SW 1271 (cell line): ENCODE data around the gene SAMD8.
A peak's percentile ranks its signal among the peaks of the same experiment; 100 is the strongest.

Experiments
- DNase-seq, 2 experiments: peaks; one replicate each; lab custom pipeline; 2025; lab: John Stamatoyannopoulos, UW

The SAMD8 gene

DNA sequence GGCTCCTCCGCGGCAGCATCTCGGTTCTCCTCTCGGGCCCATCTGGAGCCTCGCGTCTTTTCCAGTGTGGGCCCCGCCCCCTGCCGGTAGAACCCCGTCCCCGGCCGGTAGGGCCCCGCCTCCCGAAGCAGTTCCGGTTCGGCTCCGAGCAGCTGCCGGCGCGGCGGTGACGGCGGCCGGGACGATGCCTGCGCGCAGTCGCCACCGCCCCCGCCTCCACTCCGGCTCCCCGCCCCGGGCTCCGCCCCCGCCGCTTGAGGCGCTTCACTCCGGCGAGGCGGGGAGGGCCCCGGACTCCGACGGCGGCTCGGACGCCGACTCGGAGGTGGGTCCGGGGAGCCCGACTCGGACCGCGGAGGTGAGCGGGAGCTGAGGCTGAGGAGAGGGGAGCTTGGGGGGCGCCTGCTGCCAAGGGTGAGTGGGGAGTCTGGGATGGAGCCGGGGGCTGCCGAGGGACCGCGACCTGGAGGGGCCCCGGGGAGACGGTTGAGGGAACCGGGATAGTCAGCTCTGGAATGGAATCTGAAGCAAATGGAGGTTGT is at the start of gene SAMD8:
TSS of gene SAMD8 (plus strand) at position 292 of the 542 bp plus-strand sequence. CDS start 38,873 bp downstream, outside the sequence.
- peak; percentile 80 to 85 for DNase-seq

DNA sequence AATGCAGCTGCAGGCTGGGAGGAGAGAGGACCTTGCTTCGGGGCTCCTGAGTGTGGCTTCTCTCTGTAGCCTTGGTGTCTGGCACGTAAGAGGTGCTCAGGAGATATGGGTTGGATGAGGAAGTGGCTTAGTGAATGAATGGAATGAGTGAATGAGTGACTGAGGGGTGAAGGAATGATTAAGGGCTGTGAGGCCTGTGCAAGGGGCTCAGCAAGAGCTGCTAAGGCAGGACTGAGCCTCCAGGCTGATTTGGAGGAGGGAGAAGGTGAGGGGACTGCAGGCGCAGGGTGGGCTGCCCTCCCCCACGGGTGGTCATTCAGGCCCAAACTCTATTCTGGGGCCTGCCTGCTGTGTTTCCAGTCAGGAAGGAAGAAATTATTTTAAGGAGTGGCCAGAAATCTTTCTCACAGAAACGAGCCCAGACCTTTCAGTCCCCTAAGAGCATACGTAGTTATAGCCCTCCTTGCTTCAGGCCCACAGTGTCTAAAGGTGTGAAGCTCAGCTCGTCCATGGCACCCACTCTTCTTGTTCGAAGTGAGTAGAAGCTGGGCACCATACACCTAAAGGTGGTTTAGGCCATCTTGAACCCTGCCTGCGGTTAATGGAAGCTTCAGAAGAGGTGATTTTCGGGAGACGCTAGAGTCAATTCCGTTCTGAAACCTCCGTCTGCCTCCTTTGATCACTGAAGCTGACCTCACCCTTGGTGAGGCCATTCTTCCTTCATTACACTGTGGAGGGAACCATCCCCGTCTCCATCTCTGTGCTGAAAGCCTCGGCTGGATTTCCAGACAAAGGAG is 49.5 kb upstream of the SAMD8 start:
- no peak for DNase-seq

DNA sequence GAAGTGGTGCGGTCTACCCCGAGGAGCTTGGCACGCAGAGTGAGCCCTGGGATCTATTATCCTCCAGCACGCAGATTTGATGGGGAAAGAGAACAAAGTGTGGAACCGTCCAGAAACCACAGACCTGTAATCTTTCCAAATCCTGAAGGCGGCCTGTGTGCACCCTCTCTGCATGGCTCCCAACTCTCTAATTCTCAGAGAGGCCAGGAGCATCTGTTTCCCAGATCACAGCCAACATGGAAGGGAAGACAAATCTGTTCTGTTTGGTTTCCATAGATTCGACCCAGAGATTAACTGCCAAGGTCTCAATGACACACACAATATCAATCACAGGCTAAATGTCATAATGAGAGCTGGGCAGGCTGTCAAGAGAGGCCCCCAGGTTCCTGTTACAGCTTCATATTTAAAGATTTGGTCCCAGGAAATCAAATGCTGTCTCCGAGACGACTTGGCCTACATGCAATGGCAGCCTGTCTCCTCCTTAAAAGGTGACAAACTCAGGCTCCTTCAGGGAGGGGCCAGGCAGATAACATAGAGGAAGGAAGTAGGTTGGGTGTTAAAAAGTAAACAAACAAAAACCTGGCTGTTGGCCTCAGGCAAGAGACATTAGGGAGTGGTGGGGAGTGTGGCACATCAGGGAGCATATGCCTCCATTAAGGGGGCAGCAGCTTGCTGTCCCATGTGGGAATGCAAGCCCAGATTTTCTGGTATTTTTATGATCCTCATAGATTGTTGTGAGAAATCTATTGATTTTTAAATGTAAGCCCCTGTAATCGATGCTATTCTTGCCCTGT is 48.8 kb upstream of the SAMD8 start:
- DNase-seq, result no peak

DNA sequence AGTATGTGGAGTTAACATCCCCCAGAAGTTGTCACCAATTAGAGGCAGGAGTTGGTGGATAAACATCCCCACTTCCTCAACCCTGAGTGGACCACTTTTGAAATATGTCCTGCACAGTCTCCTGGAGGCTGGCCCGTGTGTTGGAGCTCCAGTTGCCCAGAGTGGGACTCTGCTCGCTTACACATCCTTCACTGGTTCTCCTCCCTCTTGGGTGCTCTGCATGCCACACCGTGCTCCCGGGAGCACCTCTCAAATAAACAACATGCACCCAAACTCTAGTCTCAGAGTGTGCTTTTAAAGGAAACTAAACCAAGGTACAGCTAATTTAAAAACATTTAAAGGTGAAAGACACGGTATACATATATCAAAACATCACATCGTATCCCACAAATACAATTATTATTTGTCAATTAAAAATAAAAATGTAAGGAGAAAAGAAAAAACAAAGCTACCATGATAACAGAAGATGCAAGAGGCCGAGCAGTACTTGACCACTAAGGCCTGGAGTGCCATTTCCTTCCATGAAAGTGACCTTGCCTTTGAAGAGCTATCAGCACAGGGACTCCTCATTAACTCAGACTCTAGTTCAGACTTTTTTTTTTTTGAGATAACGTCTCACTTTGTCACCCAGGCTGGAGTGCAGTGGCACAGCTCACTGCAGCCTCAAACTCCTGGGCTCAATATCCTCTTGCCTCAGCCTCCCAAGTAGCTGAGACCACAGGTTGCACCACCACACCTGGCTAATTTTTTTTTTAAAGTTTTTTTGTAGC is 47.8 kb upstream of the SAMD8 start:
- no peak for DNase-seq

DNA sequence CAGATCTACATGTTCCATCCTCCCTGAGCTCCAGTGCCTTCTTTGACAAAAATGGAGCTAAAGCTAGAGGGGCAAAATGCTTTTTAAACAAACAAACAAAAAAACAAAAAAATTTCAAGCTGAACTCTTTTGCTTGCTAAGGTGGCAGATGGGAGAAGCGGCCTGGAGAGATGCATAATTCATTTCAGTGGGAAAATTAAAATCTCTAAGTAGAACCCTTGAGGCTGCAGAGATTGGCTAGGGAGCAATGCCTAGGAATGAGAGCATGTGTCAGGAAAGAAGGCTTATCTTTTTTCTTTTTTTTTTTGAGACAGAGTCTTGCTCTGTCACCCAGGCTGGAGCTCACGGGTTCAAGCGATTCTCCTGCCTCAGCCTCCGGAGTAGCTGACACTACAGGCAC is 46.4 kb upstream of the SAMD8 start:
- DNase-seq, result no peak

DNA sequence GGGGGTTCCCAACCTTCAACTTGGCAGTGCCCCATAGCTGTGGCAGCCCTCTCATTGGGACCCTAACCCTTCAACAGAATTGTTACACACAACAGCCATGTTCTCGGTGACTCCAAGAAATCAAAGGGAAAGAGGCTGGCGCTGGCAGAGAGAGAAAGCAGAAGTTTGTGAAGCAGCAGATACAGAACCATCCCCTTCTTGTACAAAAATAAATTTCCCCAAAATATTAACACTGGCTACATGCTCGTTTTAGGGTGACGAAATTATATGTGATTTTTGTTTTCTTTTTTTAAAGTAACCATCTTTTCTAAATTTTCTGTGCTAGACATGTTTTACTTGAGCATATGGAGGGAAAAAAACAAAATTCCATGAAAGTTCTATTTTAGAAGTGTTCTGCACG is 45.2 kb upstream of the SAMD8 start:
- DNase-seq, result no peak

DNA sequence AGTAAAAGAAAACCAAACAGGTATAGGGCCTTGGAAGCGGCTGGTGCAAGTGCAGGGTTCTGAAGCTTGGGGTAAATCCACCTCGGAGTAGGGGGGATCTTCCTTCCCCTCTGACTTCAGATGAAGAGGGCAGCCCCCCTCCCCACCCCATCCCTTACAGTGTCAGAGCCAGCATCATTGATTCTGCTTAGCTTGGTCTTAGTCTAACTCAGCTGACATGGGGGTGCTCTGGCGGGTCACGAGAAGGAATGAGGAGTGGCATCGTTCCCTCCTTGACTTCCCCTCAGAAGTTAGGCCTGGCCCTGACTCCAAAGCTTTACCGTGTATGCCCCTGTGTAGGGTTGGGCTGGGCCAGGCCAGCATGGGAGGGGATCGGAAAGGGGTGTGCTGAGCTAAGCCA is 44.2 kb upstream of the SAMD8 start:
- no peak for DNase-seq

DNA sequence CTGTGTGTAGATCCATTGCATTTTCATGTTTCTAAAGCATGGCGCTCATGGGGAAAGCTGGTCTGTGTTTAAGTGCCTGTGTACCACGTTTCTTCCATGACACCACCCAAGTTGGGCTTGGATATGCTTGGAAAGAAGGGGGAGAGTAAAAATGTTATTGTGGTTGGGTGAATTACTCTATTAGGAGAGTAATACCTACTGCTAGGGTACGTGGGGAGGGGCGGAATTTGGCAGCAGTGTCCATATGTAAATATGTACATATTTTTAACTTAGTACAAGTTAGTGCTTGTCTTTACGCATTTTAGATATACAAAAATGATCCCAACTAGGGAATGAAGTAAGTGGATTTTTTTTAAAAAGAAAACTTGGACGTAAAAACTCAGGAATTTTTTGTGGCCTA is 42.9 kb upstream of the SAMD8 start:
- no peak for DNase-seq

DNA sequence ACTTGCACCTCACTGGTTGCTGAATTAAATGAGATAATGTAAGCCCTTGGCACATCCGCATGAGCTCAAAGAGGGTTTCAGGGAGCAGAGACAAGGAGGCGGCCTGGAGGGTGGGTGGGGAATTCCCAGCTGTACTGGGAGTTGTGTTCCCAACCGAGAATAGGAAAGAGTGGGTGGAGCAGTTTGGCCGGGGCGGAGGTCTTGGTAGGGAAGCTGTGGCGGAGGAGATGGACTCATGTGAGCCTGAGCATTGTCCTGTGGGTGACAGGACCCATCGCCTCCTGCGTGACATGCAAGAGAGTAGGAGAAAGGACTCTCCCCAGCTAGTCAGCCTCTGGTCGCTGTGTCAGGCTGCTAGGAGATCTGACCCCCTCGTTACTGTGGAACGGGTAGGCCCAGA is 41.0 kb upstream of the SAMD8 start:
- DNase-seq, result no peak

DNA sequence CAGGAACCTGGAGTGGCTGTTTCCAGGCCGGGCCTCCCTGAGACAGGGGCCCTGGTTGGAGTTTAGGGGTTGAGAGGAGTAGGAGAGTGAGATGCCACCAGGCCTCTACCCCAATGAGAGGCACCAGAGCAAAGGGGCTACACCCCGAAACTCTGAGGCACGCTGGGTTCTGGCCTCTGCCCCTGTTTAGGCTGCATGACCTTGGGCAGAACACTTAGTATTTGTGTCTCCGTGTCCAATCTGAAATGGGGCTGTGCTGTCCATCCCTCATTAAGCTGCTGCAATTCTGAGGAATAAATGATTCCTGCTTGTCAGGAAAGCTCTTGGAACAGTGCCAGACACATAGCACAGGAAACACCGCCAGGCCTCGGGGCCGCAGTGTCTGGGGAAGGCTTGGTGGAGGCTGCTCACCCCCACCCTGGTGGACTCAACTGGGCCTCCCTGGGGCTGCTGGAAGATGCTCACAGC is 40.5 kb upstream of the SAMD8 start:
- no peak for DNase-seq

DNA sequence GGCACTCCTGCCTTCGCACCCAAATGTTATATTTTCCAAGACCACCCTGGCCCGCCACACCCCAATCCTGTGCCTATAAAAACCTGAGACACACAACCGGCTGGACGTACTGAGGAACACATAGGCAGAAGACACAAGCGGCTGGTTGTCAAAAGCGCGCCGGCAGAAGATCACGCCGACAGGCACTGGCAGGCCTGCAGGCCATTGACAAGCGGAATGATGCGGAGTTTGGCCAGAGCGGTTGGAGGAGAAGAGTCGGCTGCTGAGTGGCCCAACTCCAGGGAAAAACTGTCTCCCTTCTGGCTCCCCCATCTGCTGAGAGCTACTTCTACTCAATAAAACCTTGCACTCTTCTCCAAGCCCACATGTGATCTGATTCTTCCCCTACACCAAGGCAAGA is 39.7 kb upstream of the SAMD8 start:
- DNase-seq, result no peak

DNA sequence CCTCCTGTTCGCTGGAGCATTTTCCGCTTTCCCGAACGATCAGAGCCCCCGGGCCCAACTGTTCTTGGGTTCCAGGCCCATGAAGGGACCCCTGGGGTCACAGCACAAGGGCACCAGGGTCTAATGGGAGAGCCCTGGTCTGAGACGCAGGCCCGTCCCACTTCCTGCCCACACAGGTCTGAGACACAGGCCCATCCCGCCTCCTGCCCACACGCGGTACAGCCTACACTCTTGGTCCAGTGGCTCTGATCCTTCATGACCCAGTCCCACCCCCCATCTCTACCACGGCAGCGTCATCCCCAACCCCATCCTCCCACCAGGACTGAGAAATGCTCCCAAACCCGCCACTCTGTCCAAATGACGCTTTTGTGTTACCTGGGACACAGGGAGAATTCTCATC is 38.7 kb upstream of the SAMD8 start:
- DNase-seq, result no peak

DNA sequence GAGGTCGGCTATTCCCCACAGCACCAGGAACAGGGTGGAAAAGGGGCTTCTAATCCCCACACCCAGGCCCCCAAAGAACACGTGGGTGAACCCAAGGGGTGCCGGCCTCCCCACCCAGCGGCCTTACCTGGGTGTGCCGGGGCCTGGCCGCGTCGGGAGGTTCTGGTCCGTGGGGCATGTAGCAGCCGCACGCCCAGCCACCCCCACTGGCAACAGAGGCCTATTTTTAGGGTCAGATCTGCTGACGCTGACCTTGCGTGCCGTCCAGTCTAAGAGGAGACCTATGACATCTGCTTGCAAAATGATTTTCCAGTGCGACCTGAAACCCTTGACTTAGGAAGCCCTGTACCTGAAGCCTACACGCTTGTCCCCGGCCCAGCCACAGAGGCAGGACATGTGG is 38.0 kb upstream of the SAMD8 start:
- DNase-seq, result no peak

DNA sequence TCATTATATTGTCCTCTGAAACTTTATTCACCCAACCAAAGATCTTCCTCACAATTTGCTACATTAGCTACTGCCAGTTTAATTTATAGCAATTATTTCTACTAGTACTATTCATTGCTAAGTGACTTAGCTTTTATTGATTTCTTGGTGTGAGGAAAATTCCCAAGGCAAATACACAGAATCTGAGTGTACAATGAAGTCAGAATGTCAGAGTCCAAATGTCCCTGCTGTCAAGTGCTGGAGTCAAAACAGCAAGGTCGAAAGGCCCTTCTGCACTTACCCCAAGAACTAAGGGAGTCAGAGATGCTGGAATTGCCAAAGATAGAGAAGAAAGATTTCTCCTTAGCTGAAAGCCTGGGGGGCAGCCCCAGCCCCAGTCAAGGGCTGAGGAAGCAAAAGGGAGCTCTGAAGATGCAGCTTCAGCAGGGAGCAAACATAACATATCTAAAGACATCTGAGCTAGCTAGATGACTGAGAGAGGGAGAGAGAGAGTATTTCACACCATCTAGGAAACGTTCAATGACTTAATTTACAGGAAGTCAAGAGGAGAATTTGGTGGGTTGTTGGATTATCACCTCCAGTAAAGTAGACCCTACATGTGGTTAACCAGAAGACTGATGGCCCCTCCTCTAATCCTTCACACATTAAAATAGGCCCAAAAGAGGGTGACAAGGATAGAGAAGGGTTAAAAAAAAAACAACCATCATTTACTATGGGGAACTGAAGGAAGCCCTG is 36.6 kb upstream of the SAMD8 start:
- no peak for DNase-seq

DNA sequence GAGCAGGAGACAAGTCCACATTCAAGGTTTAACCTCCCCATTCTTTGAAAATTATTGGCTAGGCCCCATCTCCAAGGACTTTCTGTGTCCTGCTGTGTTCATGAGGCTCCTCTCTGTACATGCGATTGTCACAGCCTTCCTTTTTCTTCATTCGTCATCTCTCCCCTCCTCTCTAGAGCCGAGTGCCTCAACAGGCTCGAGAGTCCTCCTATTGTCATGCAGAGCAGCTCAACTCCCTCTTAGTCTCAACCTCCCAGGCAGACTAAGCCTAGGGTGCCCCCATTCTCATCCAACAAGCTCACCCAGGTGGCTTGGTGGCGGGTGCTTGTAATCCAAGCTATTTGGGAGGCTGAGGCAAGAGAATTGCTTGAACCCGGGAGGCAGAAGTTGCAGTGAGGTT is 35.1 kb upstream of the SAMD8 start:
- DNase-seq, result no peak

DNA sequence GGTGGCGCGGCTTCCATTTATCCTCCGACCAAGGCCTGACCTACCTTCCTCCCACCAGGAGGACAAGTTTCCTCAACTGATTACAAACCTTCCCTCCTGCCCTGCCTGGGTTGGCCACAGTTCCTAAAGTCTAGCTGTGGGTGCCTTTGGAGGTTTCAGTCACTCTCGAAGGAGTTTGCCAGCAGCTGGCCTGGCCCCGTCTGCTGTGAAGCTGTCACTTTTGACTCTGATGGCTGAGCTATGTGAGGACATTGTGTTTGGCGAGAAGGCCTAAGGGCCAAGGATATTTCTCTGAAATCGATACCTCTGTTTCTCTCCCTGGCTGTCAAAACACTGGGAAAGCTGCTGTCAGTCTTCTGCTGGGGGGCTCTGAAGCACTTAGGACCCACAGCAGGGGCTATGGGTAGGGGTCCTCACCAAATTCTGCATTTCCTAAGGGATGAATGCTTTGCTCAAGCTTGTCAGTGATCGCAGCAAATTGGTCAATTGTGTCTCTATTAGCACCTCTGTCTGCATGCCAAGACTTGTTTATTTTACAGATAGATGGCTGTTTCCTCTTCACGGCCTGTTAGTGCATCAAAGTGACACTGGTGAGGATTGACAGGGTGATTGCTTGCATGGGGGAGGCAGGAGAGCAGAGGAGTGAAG is 31.9 kb upstream of the SAMD8 start:
- DNase-seq, result no peak

DNA sequence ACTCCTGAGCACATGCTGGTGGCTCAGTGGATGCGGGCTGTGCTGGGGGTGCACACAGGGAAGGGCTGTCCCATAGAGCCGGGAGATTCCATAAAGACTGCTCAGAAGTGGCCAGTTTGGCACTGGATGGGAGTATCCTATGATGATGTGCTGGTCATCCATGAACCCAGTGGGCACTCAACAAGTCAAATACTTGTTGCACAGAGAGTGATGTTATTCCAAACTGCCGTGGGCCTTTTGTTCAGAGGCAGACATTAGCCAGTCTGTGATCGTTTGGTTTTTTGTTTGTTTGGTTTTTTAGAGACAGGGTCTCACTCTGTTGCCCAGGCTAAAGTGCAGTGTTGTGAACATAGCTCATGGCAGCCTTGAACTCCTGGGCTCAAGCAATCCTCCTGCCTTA is 30.9 kb upstream of the SAMD8 start:
- DNase-seq, result no peak

DNA sequence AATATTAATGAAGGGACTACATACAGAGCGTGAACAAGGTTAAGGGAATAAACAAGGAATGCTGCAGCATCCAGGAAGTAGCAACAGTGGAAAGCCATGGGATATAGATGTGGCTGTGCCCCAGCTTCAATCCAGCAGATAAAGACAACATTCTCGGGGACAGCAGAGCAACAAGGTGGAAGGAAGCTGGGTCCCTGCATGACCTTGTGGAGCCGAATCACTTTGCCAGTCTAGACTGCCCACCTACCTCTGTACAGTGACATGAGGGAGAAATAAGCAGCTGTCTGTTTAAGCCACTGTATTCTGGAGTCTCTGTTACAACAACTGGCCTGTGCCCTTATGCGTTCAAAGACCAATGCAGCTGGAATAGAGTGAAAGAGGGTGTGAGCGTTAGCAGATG is 30.1 kb upstream of the SAMD8 start:
- no peak for DNase-seq

DNA sequence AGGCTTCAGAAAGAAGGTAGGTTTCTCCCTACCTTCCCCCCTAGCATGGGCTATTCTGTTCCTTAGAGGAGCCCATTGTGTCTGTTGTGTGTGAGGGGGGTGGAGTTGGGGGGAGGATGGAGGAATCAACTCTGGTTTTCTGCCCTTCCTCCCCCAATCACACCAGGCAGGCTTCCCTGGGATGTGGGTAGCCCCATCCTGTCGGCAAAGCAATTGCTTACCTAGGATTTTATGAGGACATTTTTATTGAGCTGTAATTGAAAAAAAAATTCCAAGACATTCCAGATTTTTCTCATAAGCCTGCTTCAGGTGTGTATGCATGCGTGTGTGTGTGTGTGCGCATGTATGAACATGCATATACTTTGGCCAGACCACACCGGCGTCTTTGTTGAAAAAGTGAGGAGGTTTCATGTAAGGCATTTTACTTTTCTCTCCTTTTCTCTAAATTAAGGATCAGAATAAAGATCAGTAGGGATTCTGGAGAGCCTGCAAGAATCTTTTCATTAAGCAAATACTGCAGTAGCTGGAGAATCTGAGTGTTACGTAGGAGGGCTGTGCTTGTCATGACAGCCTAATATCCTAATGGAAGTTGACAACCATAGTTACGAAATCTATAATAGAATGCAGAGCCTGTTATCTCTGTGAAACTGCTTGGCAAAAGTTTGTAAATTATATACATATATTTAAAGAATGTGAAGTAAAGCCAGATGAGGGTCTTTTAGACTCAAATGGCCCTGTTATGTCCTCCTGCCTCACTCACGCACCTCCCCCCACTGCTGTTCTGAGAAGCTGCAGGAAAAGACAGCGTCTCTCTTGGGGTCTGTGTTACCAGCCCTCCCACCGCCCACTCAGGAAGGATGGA is 27.3 kb upstream of the SAMD8 start:
- DNase-seq, result no peak

DNA sequence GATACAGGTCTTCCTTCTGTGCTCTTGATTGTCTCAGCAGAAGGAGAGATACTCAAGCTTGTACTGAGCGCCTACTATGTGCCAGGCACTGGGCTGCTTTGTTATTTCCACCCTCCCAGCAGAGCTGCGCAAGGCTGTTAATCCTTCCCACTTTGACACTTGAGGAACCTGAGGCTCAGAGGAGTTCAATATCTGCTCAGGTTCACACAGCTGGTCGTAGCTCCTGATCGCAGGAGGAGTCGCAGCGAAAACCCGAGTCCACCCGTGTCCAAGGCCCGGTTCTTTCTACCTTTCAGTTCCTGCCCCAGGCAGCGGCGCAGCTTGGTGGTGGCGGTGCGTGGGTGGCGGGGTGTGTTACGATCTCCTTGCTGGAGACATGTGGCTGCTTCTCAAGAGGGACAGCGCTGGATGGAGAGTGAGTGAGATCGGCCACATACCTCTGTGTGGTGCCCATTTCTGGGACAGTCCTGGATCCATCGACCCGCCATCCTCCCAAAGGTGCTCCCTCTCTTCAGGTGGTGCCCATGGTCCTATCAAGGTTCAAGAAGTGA is 26.5 kb upstream of the SAMD8 start:
- no peak for DNase-seq
